Esophagus (tissue), 2 donors: Measurements from ENCODE around the gene DESI1. TPM values are rescaled to one million over a fixed set of nuclear protein-coding genes. Genes with fewer than 3 reads are reported as not detected.
"Not testable (repeated sequence)": the region's sequence is repeated elsewhere in the genome, so short reads cannot be mapped to it uniquely, and the experiment has no call there.

ENCODE experiments used
- H3K27ac ChIP-seq, 2 donors: one replicate each; pipeline ENCODE4 v1.5.1; 2013; ENCODE audit warnings: low read depth in 2 of 2, mild to moderate bottlenecking in 2 of 2, inconsistent platforms in 1 of 2, low read length in 1 of 2, moderate library complexity in 1 of 2
- H3K27me3 ChIP-seq, 2 donors: one replicate each; pipeline ENCODE4 v1.6.1; 2013; ENCODE audit warnings: low read length in 2 of 2, control low read depth in 1 of 2, mild to moderate bottlenecking in 1 of 2; ENCODE audit not compliant: insufficient read depth in 2 of 2, control insufficient read depth in 1 of 2
- H3K36me3 ChIP-seq, 2 donors: one replicate each; pipeline ENCODE4 v1.6.1; 2013; ENCODE audit warnings: low read length in 1 of 2; ENCODE audit not compliant: control insufficient read depth in 2 of 2, insufficient read depth in 2 of 2
- H3K4me1 ChIP-seq, 2 donors: one replicate each; pipeline ENCODE4 v1.6.1; 2013; ENCODE audit warnings: low read length in 1 of 2; ENCODE audit not compliant: control insufficient read depth in 2 of 2, insufficient read depth in 2 of 2
- H3K4me3 ChIP-seq, 2 donors: one replicate each; pipeline ENCODE4 v1.5.1; 2013; ENCODE audit warnings: low read length in 2 of 2, mild to moderate bottlenecking in 2 of 2, low read depth in 1 of 2, moderate library complexity in 1 of 2
- H3K9me3 ChIP-seq, 2 donors: one replicate each; pipeline ENCODE4 v1.6.1; 2013; ENCODE audit warnings: mild to moderate bottlenecking in 2 of 2, low read depth in 1 of 2, low read length in 1 of 2, moderate library complexity in 1 of 2; ENCODE audit not compliant: control insufficient read depth in 2 of 2, insufficient read depth in 1 of 2
- WGBS, 2 donors: extraction: QIAGEN DNeasy Blood & Tissue Kit; methylation state at CpG; one replicate each; pipeline ENCODE4 v1.1.7; 2013; 5-methylcytosine and 5-hydroxymethylcytosine counted together
- polyA plus RNA-seq, 2 donors: library from polyadenylated mRNA; stranded (reverse); fragments of 200-250 nt; gene quantifications; one replicate each; pipeline ENCODE4 v1.2.3, GENCODE V29; 2013
- donor health status: healthy with polysubstance abuse.
- donor health status: Bipolar disorder and iron deficiency.

DESI1 gene
- polyA plus RNA-seq, 2 donors = 22.8 to 34.8 TPM

DNA sequence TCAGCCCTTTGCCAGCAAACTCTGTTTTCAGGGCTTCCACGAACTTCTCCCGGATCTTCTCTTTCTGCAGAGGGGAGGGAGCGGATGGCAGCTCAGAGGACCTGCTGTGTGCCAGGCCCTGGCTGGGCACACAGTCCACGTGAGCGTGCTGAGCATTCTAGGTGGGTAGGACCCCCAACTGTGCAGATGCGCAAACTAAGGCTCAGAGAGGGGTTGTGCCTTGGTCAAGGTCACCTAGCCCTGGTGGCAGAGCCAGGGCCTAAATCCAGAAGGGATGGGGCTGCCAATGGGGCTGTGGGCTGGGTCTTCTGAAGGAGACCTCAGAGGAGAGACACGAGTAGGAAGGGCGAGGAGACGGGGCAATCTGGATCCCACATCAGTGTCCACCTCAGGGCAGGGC lies 42.0 kb downstream of the DESI1 start:
- peaks cover 0 to 4% of the 10 kb centered on the region in 2 donors for H3K4me1 ChIP-seq
- no peaks in the 10 kb centered on the region for H3K27me3 ChIP-seq
- H3K4me3 ChIP-seq = no peak overlapping the region
- no peak overlapping the region for H3K27ac ChIP-seq
- WGBS, 2 donors = 94 to 95% methylated on average over 9 of the region's 9 CpGs
- no peaks in the 10 kb centered on the region for H3K9me3 ChIP-seq
- peaks cover 6 to 62% of the 10 kb centered on the region in 2 donors for H3K36me3 ChIP-seq

DNA sequence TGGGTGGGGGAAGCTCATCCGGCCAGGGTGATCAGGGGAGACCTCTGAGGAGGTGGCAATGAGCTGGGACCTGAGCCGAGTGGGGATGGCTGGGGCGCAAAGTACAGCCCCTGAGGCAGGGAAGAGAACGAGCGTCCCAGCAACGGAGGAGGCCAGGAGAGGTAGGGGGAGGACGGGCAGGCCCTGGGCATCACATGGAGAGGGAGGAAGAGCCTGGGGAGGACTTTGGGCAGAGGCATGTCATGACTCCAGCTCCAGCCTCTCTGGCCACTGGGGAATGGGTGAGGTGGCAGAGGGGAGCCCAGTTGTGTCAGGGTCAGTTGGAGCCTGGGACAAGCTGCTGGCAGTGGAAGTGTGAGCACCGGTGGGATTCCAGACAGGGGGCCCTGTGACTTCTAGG lies 42.7 kb downstream of the DESI1 start:
- WGBS, 2 donors = 86 to 91% methylated on average over 8 of the region's 8 CpGs
- Histone ChIP-seq H3K36me3 (peaks cover 3 to 62% of the 10 kb centered on the region in 2 donors), H3K4me3 (no peak overlapping the region), H3K4me1 (peaks cover 0 to 4% of the 10 kb centered on the region in 2 donors), H3K27me3 (no peaks in the 10 kb centered on the region), H3K27ac (no peak overlapping the region), H3K9me3 (no peaks in the 10 kb centered on the region)

DNA sequence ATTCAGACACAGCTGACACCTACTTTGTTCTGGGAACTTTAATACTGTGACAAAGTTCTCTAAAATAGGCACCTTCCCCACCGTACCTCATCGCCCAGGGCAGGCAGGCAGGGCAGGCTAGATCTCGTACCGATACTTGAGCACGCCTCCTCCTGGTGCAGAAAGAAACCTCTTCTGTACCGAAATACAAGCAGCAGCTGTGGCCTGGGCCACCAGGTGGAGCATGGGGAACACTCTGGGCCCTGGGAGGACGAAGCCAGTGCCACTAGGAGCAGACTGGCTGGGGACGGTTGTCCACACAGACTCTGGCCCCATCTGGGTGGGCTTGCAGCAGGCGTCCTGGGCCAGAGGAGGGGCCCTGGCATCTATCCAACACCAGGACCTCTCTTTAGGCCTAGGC lies 44.0 kb downstream of the DESI1 start:
- Histone ChIP-seq H3K27me3 (no peaks in the 10 kb centered on the region), H3K36me3 (peaks cover 3 to 52% of the 10 kb centered on the region in 2 donors), H3K27ac (no peak overlapping the region), H3K4me3 (no peak overlapping the region), H3K4me1 (peaks cover 0 to 4% of the 10 kb centered on the region in 2 donors), H3K9me3 (no peaks in the 10 kb centered on the region)
- WGBS, 2 donors = 66 to 78% methylated on average over 9 of the region's 9 CpGs

DNA sequence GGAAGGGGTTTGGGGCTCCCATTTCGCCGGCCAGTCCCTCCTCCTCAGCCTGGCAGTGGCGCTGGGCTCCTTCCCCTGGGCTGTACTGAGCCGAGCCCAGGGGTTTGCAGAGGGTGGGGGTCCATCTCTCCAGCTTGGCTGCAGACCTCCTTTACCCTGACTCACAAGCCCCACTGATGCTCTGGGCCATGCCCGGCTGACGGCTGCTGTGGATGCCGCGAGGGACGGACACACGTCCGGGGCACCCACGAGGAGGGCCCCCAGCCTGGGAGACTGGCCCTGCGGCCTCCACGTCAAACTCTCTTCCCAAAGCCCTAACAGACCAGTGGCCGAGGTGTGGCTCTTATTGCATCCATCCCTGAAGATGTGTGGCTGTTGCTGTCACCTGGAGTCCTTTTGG lies 45.3 kb downstream of the DESI1 start:
- 86 to 91% methylated on average over 15 of the region's 15 CpGs for WGBS, 2 donors
- H3K9me3 ChIP-seq = no peaks in the 10 kb centered on the region
- no peak overlapping the region for H3K27ac ChIP-seq
- H3K36me3 ChIP-seq = peaks cover 3 to 52% of the 10 kb centered on the region in 2 donors
- H3K4me3 ChIP-seq = no peak overlapping the region
- no peaks in the 10 kb centered on the region for H3K27me3 ChIP-seq
- peaks cover 0 to 4% of the 10 kb centered on the region in 2 donors for H3K4me1 ChIP-seq

DNA sequence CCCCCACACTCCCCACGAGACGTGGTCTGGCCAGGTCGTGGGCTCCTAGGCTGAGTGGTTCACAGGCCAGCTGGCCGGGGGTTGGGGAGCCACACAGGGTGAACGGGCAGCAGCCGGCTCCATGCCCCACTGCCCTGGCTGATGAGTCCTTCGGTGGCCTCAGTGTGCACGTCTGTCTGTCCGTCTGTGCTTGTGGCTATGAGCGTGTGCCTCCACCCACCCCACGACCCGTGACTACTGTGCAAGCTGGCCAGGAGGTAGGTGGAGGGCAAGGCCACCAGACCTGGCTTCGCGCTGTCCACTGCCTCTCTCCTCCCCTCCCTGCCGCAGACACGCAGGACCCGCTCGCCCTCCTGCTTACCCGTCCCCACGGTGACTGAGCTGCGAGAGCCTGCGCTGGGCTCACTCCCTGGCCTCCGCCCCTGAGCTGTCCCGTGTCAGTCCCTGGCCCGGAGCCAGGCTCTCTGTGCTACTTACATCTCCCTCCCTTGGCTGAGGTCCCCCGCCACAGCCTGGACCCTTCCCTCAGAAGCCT lies 45.9 kb downstream of the DESI1 start:
- 73% methylated on average over 22 to 26 of the region's 26 CpGs for WGBS, 2 donors
- Histone ChIP-seq H3K27ac (no peak overlapping the region), H3K4me1 (peaks cover 0 to 4% of the 10 kb centered on the region in 2 donors), H3K9me3 (no peaks in the 10 kb centered on the region), H3K4me3 (no peak overlapping the region), H3K36me3 (peaks cover 3 to 50% of the 10 kb centered on the region in 2 donors), H3K27me3 (no peaks in the 10 kb centered on the region)

DNA sequence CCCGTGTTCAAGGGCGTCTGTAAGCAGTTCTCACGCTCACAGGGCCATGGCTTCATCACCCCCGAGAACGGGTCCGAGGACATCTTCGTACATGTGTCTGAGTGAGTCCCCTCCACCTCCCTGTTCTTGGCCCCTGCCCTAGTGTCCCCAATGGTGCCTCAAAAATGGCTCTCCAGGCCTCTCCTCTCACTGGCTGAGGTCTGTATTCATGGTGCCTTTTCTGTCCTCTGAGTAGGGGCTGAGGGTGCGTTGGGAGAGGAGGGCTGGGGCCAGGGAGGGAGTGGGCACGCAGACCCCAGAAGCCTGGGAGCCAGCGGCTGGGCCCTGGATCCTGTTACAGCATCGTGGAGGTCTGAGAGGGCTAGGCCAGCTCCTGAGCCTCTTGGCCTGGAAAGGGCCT lies 47.2 kb downstream of the DESI1 start:
- Histone ChIP-seq H3K9me3 (no peaks in the 10 kb centered on the region), H3K4me1 (peaks cover 0 to 4% of the 10 kb centered on the region in 2 donors), H3K27ac (no peak overlapping the region), H3K27me3 (no peaks in the 10 kb centered on the region), H3K4me3 (no peak overlapping the region), H3K36me3 (peaks cover 3 to 39% of the 10 kb centered on the region in 2 donors)
- WGBS, 2 donors = 90 to 93% methylated on average over 11 of the region's 11 CpGs

DNA sequence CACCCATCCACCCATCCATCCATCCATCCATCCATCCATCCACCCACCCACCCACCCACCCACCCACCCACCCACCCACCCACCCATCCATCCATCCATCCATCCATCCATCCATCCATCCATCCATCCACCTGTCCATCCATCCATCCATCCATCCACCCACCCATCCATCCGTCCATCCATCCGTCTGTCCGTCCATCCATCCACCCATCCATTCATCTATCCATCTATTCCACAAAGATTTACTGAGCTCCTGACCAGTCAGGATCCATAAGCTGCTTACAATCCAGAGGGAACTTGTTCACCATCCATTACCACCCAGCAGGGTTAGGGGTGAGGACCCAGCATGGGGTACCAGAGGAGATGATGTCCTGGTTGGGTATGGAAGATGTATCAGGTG lies 48.5 kb downstream of the DESI1 start:
- H3K4me3 ChIP-seq, H3K27me3 ChIP-seq, H3K4me1 ChIP-seq, H3K9me3 ChIP-seq, H3K27ac ChIP-seq: not testable (repeated sequence)
- H3K36me3 ChIP-seq = peaks cover 0 to 27% of the 10 kb centered on the region in 2 donors
- WGBS, 2 donors = 98 to 100% methylated on average over 3 of the region's 3 CpGs

DNA sequence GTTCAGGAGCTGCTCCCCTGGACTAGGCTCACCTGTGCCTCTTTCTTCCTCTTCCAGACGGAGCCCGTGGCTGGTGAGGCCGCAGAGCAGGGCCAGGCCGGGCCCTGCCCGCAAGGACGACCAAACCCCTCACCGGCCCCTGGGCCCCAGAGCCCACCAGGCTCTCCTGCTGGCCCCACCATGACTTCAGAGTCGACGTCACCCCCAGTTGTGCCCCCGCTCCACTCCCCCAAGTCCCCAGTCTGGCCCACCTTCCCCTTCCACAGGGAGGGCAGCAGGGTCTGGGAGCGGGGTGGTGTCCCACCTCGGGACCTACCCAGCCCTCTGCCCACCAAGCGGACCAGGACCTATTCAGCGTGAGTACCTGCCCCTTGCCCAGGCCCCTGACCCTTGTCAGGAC lies 49.1 kb downstream of the DESI1 start:
- Histone ChIP-seq H3K27me3 (no peaks in the 10 kb centered on the region), H3K4me1 (peaks cover 0 to 4% of the 10 kb centered on the region in 2 donors), H3K27ac (no peak overlapping the region), H3K4me3 (no peak overlapping the region), H3K36me3 (peaks cover 0 to 22% of the 10 kb centered on the region in 2 donors), H3K9me3 (no peaks in the 10 kb centered on the region)
- WGBS, 2 donors = 94 to 96% methylated on average over 14 of the region's 14 CpGs

DNA sequence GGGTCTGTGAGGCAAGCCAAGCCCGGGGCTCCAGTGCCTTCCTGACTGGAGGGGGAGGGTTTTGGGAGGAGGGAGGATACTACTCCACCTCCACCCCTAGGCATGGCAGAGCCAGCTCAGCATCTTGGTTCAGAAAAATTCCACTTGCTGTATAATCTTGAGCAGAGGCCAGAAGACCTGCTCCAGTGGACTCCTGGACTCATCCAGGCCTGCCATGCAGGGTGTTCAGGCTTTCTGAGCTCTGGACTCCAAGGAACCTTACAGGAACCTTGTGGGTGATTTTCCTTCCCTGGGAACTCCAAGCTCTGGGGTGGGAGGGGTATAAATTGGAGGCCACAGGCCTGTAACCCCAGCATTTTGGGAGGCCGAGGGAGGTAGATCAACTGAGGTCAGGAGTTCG lies 50.6 kb downstream of the DESI1 start:
- WGBS, 2 donors = 76 to 80% methylated on average over 3 of the region's 3 CpGs
- Histone ChIP-seq H3K4me1 (peaks cover 0 to 4% of the 10 kb centered on the region in 2 donors), H3K9me3 (no peaks in the 10 kb centered on the region), H3K27ac (no peak overlapping the region), H3K4me3 (no peak overlapping the region), H3K36me3 (peaks cover 0 to 9% of the 10 kb centered on the region in 2 donors), H3K27me3 (no peaks in the 10 kb centered on the region)

DNA sequence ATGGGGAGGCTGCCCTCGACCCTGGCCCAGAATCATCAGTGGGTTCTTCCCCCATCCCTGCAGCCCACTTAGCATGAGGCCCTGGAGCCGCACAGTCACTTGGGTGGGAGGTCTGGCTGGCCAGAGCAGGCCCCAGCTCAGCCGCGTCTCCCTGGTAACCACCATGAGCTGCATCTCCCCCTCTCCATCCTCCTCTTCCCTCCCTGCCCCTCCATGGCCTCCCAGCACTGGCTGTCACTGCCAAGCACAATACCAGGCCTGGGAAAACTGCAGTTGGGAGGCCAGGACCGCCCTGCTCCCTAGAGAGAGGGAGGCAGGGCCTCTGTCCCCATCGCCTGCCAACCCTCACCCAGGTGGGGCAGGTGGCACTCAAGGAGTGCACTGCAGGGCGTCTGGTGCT lies 52.0 kb downstream of the DESI1 start:
- no peak overlapping the region for H3K27ac ChIP-seq
- H3K27me3 ChIP-seq = no peaks in the 10 kb centered on the region
- H3K4me1 ChIP-seq = peaks cover 0 to 4% of the 10 kb centered on the region in 2 donors
- WGBS, 2 donors = 72 to 80% methylated on average over 7 of the region's 7 CpGs
- H3K4me3 ChIP-seq = no peak overlapping the region
- no peaks in the 10 kb centered on the region for H3K9me3 ChIP-seq
- no peaks in the 10 kb centered on the region for H3K36me3 ChIP-seq
